GM19328 (cell line): ENCODE data around the gene CAMSAP2.

ENCODE experiments used
- ATAC-seq: cut with Tn5 transposase; IDR thresholded peaks from one replicate; pipeline ENCODE4 v1.9.1; 2021; ENCODE audit warnings: mild to moderate bottlenecking, moderate library complexity; ENCODE audit not compliant: unreplicated experiment

Gene CAMSAP2

GRCh38 chr1:200738327-200738948, at the start of gene CAMSAP2:
TSS of gene CAMSAP2 (plus strand) at chr1:200738893. CDS start at chr1:200739828, 935 bp downstream.
- peak; percentile 38 for ATAC-seq

GRCh38 chr1:200692316-200692715, 46.4 kb upstream of the CAMSAP2 start:
- ATAC-seq, result no peak

- ATAC-seq, result no peak
These were observed 45.4 kb upstream of the CAMSAP2 start for GRCh38 chr1:200693327-200693726.

GRCh38 chr1:200694738-200695137, 44.0 kb upstream of the CAMSAP2 start:
- ATAC-seq, result no peak

GRCh38 chr1:200699871-200700270, 38.8 kb upstream of the CAMSAP2 start:
- ATAC-seq, result no peak

- no peak for ATAC-seq
These were observed 33.6 kb upstream of the CAMSAP2 start for GRCh38 chr1:200704986-200705500.

GRCh38 chr1:200706111-200706814, 32.4 kb upstream of the CAMSAP2 start:
- no peak for ATAC-seq

GRCh38 chr1:200707116-200707515, 31.6 kb upstream of the CAMSAP2 start:
- no peak for ATAC-seq

GRCh38 chr1:200708161-200708560, 30.5 kb upstream of the CAMSAP2 start:
- no peak for ATAC-seq

- ATAC-seq, result no peak
These were observed 29.9 kb upstream of the CAMSAP2 start for GRCh38 chr1:200708769-200709168.

- no peak for ATAC-seq
These were observed 28.5 kb upstream of the CAMSAP2 start for GRCh38 chr1:200710166-200710565.

GRCh38 chr1:200714504-200715187, 24.0 kb upstream of the CAMSAP2 start:
- no peak for ATAC-seq

GRCh38 chr1:200720199-200720598, 18.5 kb upstream of the CAMSAP2 start:
- ATAC-seq, result no peak

- ATAC-seq, result no peak
These were observed 14.6 kb upstream of the CAMSAP2 start for GRCh38 chr1:200724064-200724463.

- no peak for ATAC-seq
These were observed 11.4 kb upstream of the CAMSAP2 start for GRCh38 chr1:200727257-200727656.

- no peak for ATAC-seq
These were observed 8.8 kb upstream of the CAMSAP2 start for GRCh38 chr1:200729863-200730262.

GRCh38 chr1:200731654-200732332, 6.9 kb upstream of the CAMSAP2 start:
- no peak for ATAC-seq

GRCh38 chr1:200732438-200732837, 6.3 kb upstream of the CAMSAP2 start:
- ATAC-seq, result no peak

- ATAC-seq, result no peak
These were observed 4.8 kb upstream of the CAMSAP2 start for GRCh38 chr1:200733907-200734306.

- ATAC-seq, result no peak
These were observed 924 bp upstream of the CAMSAP2 start for GRCh38 chr1:200737647-200738291.
